IMR-90 (cell line): Measurements from ENCODE around the gene TFAP2E.

Source experiments
- POLR2A ChIP-seq: IDR thresholded peaks from 2 replicates; pipeline ENCODE4 v1.6.1; 2012; ENCODE audit warnings: mild to moderate bottlenecking, low read depth, low read length
- TF ChIP-seq, protein P1 (sequence below): conservative IDR thresholded peaks from 2 replicates; pipeline ENCODE4 v1.5.1; 2012; ENCODE audit warnings: mild to moderate bottlenecking, low read depth, low read length, improper control_type of control experiment

- no peak for TF ChIP-seq POLR2A
- TF ChIP-seq, protein P1, sequence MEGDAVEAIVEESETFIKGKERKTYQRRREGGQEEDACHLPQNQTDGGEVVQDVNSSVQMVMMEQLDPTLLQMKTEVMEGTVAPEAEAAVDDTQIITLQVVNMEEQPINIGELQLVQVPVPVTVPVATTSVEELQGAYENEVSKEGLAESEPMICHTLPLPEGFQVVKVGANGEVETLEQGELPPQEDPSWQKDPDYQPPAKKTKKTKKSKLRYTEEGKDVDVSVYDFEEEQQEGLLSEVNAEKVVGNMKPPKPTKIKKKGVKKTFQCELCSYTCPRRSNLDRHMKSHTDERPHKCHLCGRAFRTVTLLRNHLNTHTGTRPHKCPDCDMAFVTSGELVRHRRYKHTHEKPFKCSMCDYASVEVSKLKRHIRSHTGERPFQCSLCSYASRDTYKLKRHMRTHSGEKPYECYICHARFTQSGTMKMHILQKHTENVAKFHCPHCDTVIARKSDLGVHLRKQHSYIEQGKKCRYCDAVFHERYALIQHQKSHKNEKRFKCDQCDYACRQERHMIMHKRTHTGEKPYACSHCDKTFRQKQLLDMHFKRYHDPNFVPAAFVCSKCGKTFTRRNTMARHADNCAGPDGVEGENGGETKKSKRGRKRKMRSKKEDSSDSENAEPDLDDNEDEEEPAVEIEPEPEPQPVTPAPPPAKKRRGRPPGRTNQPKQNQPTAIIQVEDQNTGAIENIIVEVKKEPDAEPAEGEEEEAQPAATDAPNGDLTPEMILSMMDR = no peak
Observed at GRCh38 chr1:35537806-35538205, 35.3 kb upstream of the TFAP2E start.
